ENCODE results near the gene MIP.
"Not testable (repeated sequence)": the region's sequence is repeated elsewhere in the genome, so short reads cannot be mapped to it uniquely, and the experiment has no call there.

The MIP gene

GRCh38 chr12:56454557-56454956, at the start of gene MIP:
Gene MIP (minus strand): TSS chr12:56454657. CDS start chr12:56454613, 44 bp downstream.
- no peak for DNase-seq

DNA sequence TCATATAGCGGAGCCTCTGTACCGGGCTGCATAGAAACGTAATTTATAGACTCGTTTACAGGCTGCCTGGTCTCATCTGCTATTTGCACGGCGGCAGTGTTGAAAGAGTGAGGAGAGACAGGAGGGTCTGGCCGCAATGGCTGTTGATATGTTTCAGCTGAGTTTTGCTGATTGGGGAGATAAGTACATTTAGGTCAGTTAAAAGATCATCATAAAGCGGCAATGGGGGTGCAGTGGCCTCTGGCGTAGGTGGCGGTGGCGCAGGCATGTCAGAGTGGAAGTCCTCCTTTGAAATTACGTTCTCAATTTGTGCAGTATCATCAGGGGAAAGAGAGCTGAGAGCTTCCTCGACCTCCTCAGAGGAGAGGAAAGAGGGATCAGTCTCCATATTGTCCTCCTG, 45.4 kb upstream of the MIP start:
- not testable (repeated sequence) for DNase-seq

DNA sequence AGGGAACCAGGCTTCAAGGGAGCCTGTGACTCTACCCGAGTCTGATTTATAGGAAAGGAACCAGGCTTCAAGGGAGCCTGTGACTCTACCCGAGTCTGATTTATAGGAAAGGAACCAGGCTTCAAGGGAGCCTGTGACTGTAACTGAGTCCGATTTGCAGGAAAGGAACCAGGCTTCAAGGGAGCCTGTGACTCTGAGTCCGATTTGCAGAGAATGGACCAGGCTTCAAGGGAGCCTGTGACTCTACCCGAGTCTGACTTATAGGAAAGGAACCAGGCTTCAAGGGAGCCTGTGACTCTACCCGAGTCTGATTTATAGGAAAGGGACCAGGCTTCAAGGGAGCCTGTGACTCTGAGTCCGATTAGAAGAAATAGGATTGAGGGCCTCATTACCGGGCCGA, 45.0 kb upstream of the MIP start:
- not testable (repeated sequence) for DNase-seq

GRCh38 chr12:56498126-56498902, 43.9 kb upstream of the MIP start:
- not testable (repeated sequence) for DNase-seq

DNA sequence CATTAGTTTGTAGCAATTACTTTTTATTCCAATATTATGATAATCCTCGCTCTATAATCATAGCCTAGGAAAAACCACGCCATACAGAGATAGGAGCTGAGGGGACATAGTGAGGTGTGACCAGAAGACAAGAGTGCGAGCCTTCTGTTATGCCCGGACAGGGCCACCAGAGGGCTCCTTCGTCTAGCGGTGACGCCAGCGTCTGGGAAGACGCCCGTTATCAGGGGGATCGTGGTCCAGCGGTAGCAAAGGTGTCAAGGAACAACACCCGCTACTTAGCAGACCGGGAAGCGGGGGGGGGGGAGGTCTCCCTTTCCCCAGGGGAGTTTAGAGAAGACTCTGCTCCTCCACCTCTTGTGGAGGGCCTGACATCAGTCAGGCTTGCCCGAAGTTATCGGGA, 42.2 kb upstream of the MIP start:
- peak; percentile 27 for DNase-seq

- DNase-seq: not testable (repeated sequence)
These were observed 40.0 kb upstream of the MIP start for GRCh38 chr12:56494481-56494880.

- not testable (repeated sequence) for DNase-seq
These were observed 39.6 kb upstream of the MIP start for GRCh38 chr12:56494106-56494415.

- not testable (repeated sequence) for DNase-seq
These were observed 39.1 kb upstream of the MIP start for GRCh38 chr12:56493409-56494105.

- DNase-seq: no peak
These were observed 35.9 kb upstream of the MIP start for GRCh38 chr12:56490360-56490759.

DNA sequence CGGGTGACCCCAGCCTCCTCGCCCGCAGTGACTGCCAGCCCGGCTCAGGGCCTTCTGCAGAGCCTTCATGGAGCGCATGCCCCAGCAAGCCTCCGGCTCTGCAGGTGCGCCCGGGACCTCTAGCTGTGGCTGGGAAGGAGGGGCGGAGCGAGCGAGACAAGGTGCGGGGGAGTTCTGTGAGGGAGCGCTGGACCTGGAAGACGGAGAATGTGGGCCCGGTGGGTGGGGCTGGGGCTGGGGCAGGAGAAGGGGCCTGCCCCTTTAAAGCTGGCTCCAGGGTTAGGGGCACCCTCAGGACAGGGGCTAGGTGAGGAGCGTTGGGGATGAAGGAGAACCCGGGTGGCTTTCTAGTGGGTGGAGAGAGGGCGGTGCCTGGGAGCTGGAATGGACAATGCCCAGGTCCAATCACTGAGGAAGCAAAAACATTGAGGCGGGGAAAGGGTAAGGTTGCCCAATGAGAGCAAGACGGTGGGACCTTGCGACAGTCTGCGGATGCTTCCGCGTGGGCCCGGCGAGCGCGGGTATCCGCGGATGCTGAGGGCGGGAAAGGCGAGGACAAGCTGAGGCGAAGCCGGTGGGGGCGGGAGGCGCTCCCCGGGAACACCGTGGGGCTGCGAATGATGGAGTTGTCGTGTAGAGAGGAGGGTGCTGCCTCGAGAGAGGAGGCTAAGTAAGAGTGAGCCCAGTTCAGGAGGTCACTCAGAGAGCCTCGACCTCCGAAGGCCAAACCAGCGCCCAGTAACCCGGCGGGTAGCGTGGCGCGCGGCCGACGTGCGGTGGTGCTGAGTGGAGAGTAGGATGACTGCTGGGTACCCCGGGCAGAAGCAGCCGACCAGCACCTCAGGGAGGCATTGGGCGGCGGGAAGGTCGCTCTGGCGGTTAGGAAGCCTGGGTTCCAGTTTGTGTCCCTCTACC, 33.8 kb upstream of the MIP start, which contains the start of gene GLS2:
Gene GLS2 (minus strand): TSS at position 121 of the 915 bp plus-strand sequence. CDS start 43 bp downstream, at position 78.
- peak; percentile 65 for DNase-seq

- no peak for DNase-seq
These were observed 33.1 kb upstream of the MIP start for GRCh38 chr12:56487448-56488040.

DNA sequence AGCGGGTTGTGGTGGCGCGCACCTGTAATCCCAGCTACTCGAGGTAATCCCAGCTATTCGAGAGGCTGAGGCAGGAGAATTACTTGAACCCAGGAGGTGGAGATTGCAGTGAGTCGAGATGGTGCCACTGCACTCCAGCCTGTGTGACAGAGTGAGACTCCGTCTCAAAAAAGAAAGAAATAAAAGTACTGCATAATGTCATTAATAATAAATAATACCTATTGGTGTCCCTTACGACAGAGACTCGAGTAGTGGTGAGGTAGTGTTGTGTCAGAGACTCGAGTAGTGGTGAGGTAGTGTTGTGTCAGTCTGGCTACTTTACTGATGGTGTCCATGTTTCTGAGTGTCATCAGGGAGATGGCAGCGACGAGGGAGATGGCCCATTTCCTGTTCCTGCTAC, 32.2 kb upstream of the MIP start:
- no peak for DNase-seq

- DNase-seq: no peak
These were observed 30.1 kb upstream of the MIP start for GRCh38 chr12:56484566-56484965.

DNA sequence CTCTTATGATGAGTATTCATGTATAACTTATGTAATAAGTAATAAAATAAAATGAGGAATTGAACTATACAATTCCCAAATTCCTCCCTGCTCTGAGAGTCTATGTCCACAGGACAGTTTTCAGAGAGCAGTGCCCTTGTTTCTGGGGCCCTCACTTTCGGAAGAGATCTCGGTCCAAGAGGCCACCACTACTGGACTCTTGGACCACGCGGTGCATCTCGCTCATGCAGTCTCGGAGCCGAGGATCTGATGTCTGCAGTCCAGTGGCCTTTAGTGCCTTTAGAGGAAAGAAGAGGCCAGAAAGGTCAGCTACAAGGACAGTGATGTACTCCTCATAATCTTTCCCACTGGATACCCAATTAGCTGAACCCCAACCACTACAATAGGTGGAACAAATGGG, 25.2 kb upstream of the MIP start:
- DNase-seq: no peak

DNA sequence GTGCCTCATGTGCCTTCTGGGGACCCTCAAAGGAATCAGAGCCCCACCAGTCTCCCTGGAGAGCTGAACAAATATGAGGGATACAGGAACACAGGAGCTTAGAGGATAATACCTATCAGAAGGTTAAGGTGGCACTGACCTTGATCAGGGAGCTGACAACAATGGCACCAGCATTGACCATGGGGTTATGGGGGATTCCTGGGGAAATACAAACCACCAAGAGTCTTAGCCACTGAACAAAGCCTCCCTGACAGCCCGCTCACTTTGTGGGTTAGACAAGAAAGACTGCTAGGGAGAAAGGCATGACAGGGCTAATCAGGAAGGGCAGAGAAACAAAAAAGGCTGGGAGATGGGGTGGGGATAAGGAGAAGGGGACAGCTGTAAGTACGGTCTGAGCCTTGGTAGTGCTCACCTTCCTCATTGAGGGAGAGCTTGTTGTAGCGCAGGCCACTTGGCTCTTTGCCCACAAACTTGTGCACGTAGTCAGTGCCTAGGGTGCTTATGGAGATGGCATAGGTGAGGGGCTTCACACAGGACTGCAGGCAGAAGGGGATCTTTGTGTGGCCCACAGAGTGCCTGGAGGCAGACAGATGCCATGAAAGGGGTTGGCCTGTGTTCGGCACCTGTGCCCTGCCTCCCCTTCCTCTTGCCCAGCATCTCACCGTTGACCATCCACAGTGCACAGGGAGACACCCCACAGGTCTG, 23.2 kb upstream of the MIP start:
- no peak for DNase-seq

GRCh38 chr12:56476972-56477432, 22.5 kb upstream of the MIP start:
- DNase-seq: no peak

DNA sequence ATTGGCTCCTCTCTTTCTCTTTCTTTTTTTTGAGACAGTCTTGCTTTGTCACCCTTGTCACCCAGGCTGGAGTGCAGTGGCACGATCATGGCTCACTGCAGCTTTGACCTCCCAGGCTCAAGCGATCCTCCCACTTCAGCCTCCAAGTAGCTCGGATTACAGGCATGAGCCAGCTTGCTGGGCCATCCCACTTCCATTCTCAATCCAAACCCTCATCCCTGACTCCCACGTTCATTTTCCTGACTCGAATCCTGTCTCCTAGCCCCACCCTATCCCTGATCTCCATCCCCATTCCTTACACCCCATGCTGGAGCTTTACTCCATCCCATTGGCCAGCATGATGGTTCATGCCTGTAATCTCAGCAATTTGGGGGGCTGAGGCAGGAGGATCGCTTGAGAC, 21.7 kb upstream of the MIP start:
- DNase-seq: no peak

GRCh38 chr12:56474389-56474788, 19.9 kb upstream of the MIP start:
- DNase-seq: no peak

- DNase-seq: peak; percentile 27
These were observed 14.8 kb upstream of the MIP start for GRCh38 chr12:56469007-56469930.

DNA sequence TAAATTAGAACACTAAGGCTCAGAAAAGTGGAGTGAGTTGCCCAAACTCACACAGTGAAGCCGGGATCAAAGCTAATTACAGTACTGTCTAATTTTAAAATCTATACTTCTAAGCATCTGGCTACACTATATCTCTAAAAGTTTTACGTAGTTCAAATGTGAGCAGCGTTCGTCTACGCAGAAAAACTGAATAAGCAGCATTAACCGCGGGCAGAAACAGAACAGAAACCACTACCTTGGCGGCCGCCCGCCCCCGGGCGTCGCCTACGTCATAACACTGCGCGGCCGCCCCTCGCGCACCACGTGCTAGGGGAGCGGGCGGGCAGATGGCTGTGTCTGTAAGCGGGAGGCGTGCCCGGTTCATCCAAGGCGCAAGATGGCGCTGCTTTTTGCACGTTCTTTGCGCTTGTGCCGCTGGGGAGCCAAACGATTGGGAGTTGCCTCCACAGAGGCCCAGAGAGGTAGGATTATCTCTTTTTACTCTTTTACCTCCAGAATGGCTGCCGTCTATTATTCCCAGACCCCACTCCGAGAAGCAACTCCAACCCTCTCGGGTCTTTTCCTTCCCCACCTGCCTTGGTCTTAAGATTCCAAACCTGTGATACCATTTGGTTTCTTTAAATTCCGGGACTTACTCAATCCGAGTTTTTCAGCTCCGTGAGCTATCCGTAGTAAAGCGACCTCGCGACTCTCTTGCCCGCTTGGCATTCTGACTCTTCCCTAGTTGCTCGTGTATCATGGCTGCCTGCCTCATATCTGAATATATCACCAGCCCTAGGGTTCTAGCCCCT, 14.0 kb upstream of the MIP start, which contains the start of gene SPRYD4:
Gene SPRYD4 (plus strand): TSS at position 363 of the 791 bp plus-strand sequence. CDS start 14 bp downstream, at position 377.
- peak; percentile 97 for DNase-seq
